Vagina (tissue), 2 donors: ENCODE results near the gene ZBTB8OS.

Experiments used
- CTCF ChIP-seq, 3 experiments: fragments of 450-650 bp in 2 of 3; fragments of 200-600 bp in 1 of 3; sonication (generic) in 1 of 3; IDR thresholded peaks; one replicate each; pipeline ENCODE4 v1.5.1; 2017 to 2019; ENCODE audit warnings: antibody characterized with exemption in 3 of 3, mild to moderate bottlenecking in 2 of 3, moderate library complexity in 2 of 3
- POLR2A ChIP-seq, 2 donors: fragments of 450-650 bp; IDR thresholded peaks; one replicate each; pipeline ENCODE4 v1.6.1; 2017; ENCODE audit warnings: antibody characterized with exemption in 2 of 2, mild to moderate bottlenecking in 2 of 2, moderate library complexity in 2 of 2
- POLR2AphosphoS5 ChIP-seq, 2 donors: sonication (generic); formaldehyde crosslinking; IDR thresholded peaks; one replicate each; pipeline ENCODE4 v1.9.0; 2017; ENCODE audit warnings: antibody characterized with exemption in 2 of 2, mild to moderate bottlenecking in 2 of 2, low read depth in 1 of 2; ENCODE audit not compliant: insufficient read depth in 1 of 2

DNA sequence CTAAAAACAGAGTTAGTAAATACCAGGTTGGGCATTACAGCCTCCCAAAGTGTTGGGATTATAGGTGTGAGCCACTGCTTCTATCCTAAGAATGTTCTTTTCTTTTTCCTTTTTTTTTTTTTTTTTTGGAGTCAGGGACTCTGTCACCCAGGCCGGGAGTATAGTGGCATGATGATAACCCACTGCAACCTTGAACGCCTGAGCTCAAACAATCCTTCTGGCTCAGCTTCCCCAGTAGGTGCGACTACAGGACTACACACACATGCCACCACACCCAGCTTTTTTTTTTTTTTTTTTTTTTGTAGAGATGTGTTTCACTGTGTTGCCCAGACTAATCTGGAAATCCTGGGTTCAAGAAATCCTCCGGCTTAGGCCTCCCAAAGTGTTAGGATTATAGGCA lies 5.9 kb downstream of the ZBTB8OS start:
- no peak for TF ChIP-seq CTCF (IDR thresholded peaks at IDR 0.05)
- no peak for TF ChIP-seq POLR2A (IDR thresholded peaks at IDR 0.05)
- TF ChIP-seq POLR2AphosphoS5 (IDR thresholded peaks at IDR 0.05; ENCODE audit: insufficient read depth in 1 of 2, low read depth in 1 of 2), result no peak
